CD4-positive, CD25-positive, alpha-beta regulatory T cell (primary cell): ENCODE results near the gene KCNF1. TPM values are rescaled to one million over a fixed set of nuclear protein-coding genes. Genes with fewer than 3 reads are reported as not detected.

Experiments used
- ATAC-seq, 2 donors: fragments of 150-1000 bp; cut with Tn5 transposase; one replicate each; pipeline ENCODE4 v1.10.0; 2021; ENCODE audit warnings: low read depth in 2 of 2, moderate number of reproducible peaks in 2 of 2, moderate library complexity in 1 of 2
- DNase-seq, 3 donors: peaks; one replicate each; pipeline versions ENCODE4 v3.0.0 to v3.0.0-alpha.2; 2012 to 2022; ENCODE audit warnings: mixed read lengths in 1 of 3
- H3K27ac ChIP-seq: one replicate; pipeline ENCODE4 v1.7.0; 2013; ENCODE audit warnings: mild to moderate bottlenecking, low read length; ENCODE audit not compliant: insufficient read depth, poor library complexity, severe bottlenecking
- H3K27me3 ChIP-seq: one replicate; pipeline ENCODE4 v1.7.0; 2013; ENCODE audit warnings: low read length; ENCODE audit not compliant: control insufficient read depth, insufficient read depth
- H3K36me3 ChIP-seq: one replicate; pipeline ENCODE4 v1.7.0; 2013; ENCODE audit warnings: mild to moderate bottlenecking, low read length, moderate library complexity; ENCODE audit not compliant: control insufficient read depth, insufficient read depth
- H3K4me1 ChIP-seq: 2 replicates; pipeline ENCODE4 v1.7.0; 2013; ENCODE audit warnings: mild to moderate bottlenecking, low read length; ENCODE audit not compliant: insufficient read depth, control insufficient read depth, poor library complexity, severe bottlenecking
- H3K4me3 ChIP-seq: one replicate; pipeline ENCODE4 v1.7.0; 2013; ENCODE audit warnings: low read depth, mild to moderate bottlenecking, low read length, moderate library complexity
- H3K9me3 ChIP-seq, 2 experiments: 1 replicate in 1 of 2; 2 replicates in 1 of 2; pipeline ENCODE4 v1.7.0; 2013; ENCODE audit warnings: low read length in 2 of 2, mild to moderate bottlenecking in 1 of 2, moderate library complexity in 1 of 2; ENCODE audit not compliant: control insufficient read depth in 2 of 2
- H3K27ac Mint-ChIP-seq, 3 donors: one replicate each; pipeline ENCODE4 v1.8.0; 2020 to 2022; ENCODE audit warnings: mild to moderate bottlenecking in 3 of 3, mixed read lengths in 3 of 3, moderate library complexity in 2 of 3
- H3K27me3 Mint-ChIP-seq: one replicate; pipeline ENCODE4 v1.8.0; 2022; ENCODE audit warnings: mild to moderate bottlenecking, mixed read lengths
- H3K36me3 Mint-ChIP-seq: one replicate; pipeline ENCODE4 v1.8.0; 2020; ENCODE audit warnings: mixed read lengths
- H3K4me1 Mint-ChIP-seq, 4 donors: one replicate each; pipeline ENCODE4 v1.8.0; 2020 to 2022; ENCODE audit warnings: mixed read lengths in 4 of 4, mild to moderate bottlenecking in 1 of 4
- H3K4me3 Mint-ChIP-seq, 4 donors: one replicate each; pipeline ENCODE4 v1.8.0; 2020 to 2022; ENCODE audit warnings: mild to moderate bottlenecking in 4 of 4, mixed read lengths in 4 of 4, moderate library complexity in 3 of 4
- H3K9me3 Mint-ChIP-seq, 7 donors: one replicate each; pipeline ENCODE4 v1.8.0; 2020 to 2022; ENCODE audit warnings: mixed read lengths in 7 of 7, mild to moderate bottlenecking in 3 of 7, moderate library complexity in 2 of 7
- polyA plus RNA-seq, 4 donors: library from polyadenylated mRNA; unstranded; fragments of 300-500 nt; fragmentation: Illumina TruSeq; gene quantifications; one replicate each; pipeline ENCODE4 v1.2.3, GENCODE V29; 2021
- total RNA-seq: library from RNA; stranded (reverse); gene quantifications from one replicate; pipeline ENCODE4 v1.2.3, GENCODE V29; 2022

KCNF1 gene
- total and polyA plus RNA-seq, 5 donors from 2014 or later: not detected

DNA sequence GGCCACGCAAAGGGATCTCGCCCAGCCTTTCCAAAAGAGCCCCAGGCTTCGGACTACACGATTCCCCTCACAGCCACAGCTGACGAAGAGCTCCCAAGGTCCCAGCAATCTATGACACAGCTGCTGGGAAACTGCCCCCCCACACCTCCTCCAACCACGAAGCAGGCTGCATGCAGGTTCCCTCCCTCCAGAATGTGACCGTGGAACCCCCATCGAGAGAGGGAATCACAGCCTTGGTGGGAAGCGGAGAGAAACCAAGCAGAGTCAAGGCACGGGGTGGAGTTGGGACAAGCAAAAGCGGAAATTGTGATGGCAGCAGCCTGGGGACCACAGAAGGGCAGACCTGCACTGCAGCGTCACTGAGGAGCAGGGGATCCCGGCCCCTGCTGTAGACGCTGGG, 50.3 kb downstream of the KCNF1 start:
- H3K4me1 ChIP-seq: no peaks in the 10 kb centered on the region
- Mint-ChIP-seq H3K4me3 (no peak overlapping the region), H3K36me3 (no peaks in the 10 kb centered on the region), H3K4me1 (no peaks in the 10 kb centered on the region), H3K27me3 (peaks cover 15% of the 10 kb centered on the region), H3K9me3 (peaks cover 0 to 2% (median 0%) of the 10 kb centered on the region in 7 donors), H3K27ac (no peak overlapping the region)
- DNase-seq: no peak
- no peak overlapping the region for H3K27ac ChIP-seq
- peaks cover 8% of the 10 kb centered on the region for H3K27me3 ChIP-seq
- no peaks in the 10 kb centered on the region for H3K9me3 ChIP-seq
- no peaks in the 10 kb centered on the region for H3K36me3 ChIP-seq
- no peak for ATAC-seq
- H3K4me3 ChIP-seq: no peak overlapping the region

DNA sequence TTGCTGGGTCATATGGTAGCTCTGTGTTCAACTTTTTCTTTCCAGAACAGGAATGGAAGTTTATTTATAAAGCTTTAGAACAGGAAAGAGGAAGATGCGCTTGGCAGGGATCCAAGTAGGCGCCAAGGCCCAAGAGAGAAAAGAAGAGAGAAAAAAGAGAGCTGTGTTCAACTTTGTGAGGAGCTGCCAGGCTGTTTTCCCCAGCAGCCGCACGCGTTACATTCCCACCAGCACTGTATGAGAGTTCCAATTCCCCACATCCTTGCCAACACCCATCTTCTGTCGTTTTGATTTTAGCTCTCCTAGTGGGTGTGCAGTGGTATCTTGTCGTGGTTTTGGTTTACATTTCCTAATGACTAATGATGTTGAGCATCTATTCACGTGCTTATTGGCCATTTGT, 51.4 kb downstream of the KCNF1 start:
- H3K27me3 ChIP-seq: peaks cover 5% of the 10 kb centered on the region
- H3K4me3 ChIP-seq: no peak overlapping the region
- Mint-ChIP-seq H3K4me3 (no peak overlapping the region), H3K4me1 (no peaks in the 10 kb centered on the region), H3K36me3 (no peaks in the 10 kb centered on the region), H3K27me3 (peaks cover 20% of the 10 kb centered on the region), H3K9me3 (no peaks in the 10 kb centered on the region), H3K27ac (no peak overlapping the region)
- DNase-seq (no peak), ATAC-seq (no peak)
- H3K9me3 ChIP-seq: no peaks in the 10 kb centered on the region
- H3K27ac ChIP-seq: no peak overlapping the region
- H3K36me3 ChIP-seq: no peaks in the 10 kb centered on the region
- no peaks in the 10 kb centered on the region for H3K4me1 ChIP-seq

Other genes with a start within 250 kb of the KCNF1 start
- 25.7 TPM for gene NOL10, start 222.0 kb upstream of the KCNF1 start, total RNA-seq
- gene NOL10, start 222.0 kb upstream of the KCNF1 start, polyA plus RNA-seq: 10 to 100 TPM; 15.0 to 24.9 (median 17.0) TPM
- not detected for gene ATP6V1C2, start 190.3 kb upstream of the KCNF1 start, total RNA-seq
- under 1 TPM in 2 of 4 donors, not detected in 2; 0.09 to 0.11 TPM for gene ATP6V1C2, start 190.3 kb upstream of the KCNF1 start, polyA plus RNA-seq
- gene PDIA6, start 99.1 kb upstream of the KCNF1 start, total RNA-seq: 48.0 TPM
- 100 to 1,000 TPM; 115 to 186 (median 136) TPM for gene PDIA6, start 99.1 kb upstream of the KCNF1 start, polyA plus RNA-seq
- 26.9 TPM for gene SLC66A3, start 243.5 kb downstream of the KCNF1 start, total RNA-seq
- gene SLC66A3, start 243.5 kb downstream of the KCNF1 start, polyA plus RNA-seq: 10 to 100 TPM; 59.2 to 93.1 (median 78.1) TPM